Activated T-helper 17 cell treated with anti-CD3 and anti-CD28 coated beads, Interleukin-2, amount 50 U/mL, for 72 hours (primary cell): ENCODE results near the gene CBX1. TPM values are rescaled to one million over a fixed set of nuclear protein-coding genes. Genes with fewer than 3 reads are reported as not detected.
"Not testable (repeated sequence)": the region's sequence is repeated elsewhere in the genome, so short reads cannot be mapped to it uniquely, and the experiment has no call there.

ENCODE experiments used
- ATAC-seq: fragments of 150-1000 bp; cut with Tn5 transposase; replicated peaks from 2 replicates; pipeline ENCODE4 v1.10.0; 2021; ENCODE audit warnings: mild to moderate bottlenecking, moderate library complexity
- H3K27ac Mint-ChIP-seq: one replicate; pipeline ENCODE4 v1.8.0; 2022; ENCODE audit warnings: mixed read lengths
- H3K27me3 Mint-ChIP-seq: one replicate; pipeline ENCODE4 v1.8.0; 2022; ENCODE audit warnings: mixed read lengths
- H3K36me3 Mint-ChIP-seq: one replicate; pipeline ENCODE4 v1.8.0; 2022; ENCODE audit warnings: low read depth, mild to moderate bottlenecking, mixed read lengths
- H3K4me1 Mint-ChIP-seq: one replicate; pipeline ENCODE4 v1.8.0; 2022; ENCODE audit warnings: mixed read lengths
- H3K4me3 Mint-ChIP-seq: one replicate; pipeline ENCODE4 v1.8.0; 2022; ENCODE audit warnings: mild to moderate bottlenecking, mixed read lengths
- H3K9me3 Mint-ChIP-seq: one replicate; pipeline ENCODE4 v1.8.0; 2022; ENCODE audit warnings: mixed read lengths
- total RNA-seq, 2 donors: library from RNA; stranded (reverse); gene quantifications; one replicate each; pipeline ENCODE4 v1.2.3, GENCODE V29; 2022

Gene CBX1
- total RNA-seq, 2 donors from 2014 or later: 30.0 to 48.4 TPM

DNA sequence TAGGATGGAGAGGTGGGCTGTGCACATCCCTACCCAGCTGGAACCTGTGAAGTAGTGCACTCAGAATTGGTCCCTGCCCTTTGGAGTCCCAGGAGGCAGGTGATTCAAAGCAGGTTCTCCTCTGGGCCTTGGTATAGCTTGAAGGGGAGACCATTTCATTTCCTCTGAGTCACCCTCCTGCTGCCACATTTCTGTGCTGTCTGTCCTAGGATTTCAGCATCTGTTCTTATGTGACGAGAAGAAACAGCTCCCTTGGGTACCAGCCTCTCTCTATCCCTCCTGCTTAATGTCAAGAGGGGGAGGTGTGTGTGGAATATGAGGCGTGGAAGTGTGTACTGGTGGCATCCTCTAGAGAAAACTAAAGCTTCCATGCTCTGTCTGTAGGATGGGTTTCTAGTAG, 58.1 kb downstream of the CBX1 start:
- peaks cover 9% of the 10 kb centered on the region for H3K4me1 Mint-ChIP-seq
- peaks cover 6% of the 10 kb centered on the region for H3K27me3 Mint-ChIP-seq
- no peaks in the 10 kb centered on the region for H3K9me3 Mint-ChIP-seq
- no peak for ATAC-seq
- H3K4me3 Mint-ChIP-seq: no peak overlapping the region
- no peak overlapping the region for H3K27ac Mint-ChIP-seq
- peaks cover 7% of the 10 kb centered on the region for H3K36me3 Mint-ChIP-seq

- no peaks in the 10 kb centered on the region for H3K36me3 Mint-ChIP-seq
- no peak overlapping the region for H3K27ac Mint-ChIP-seq
- H3K27me3 Mint-ChIP-seq: peaks cover 13% of the 10 kb centered on the region
- H3K4me3 Mint-ChIP-seq: peak overlapping the region; percentile 84
- peaks cover 5% of the 10 kb centered on the region for H3K4me1 Mint-ChIP-seq
- ATAC-seq: no peak
- H3K9me3 Mint-ChIP-seq: no peaks in the 10 kb centered on the region
Measured at GRCh38 chr17:48038687-48039086, 62.6 kb downstream of the CBX1 start.

DNA sequence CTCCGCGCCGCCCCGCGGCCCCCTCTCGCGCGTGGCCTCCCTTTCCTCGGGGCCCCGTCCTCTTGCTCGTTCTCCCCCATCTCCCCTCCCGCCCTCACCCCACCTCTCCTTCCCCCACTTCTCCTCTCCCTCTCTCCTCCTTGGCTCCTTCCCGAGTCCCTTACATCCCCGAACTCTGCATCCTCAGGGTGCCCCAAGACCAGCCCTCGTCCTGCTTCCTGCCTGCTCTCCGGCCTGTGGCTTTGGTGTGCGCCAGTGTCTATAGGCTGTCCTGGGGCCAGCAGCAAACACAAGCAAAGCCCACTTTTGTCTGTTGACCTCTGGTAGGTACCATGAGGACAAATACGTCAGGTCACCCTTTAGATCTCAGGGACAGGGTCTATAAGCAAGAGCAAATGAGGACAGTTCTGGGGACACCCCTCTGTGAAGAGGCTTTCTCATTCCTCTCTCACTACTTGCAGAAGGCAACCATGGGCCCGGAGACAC, 63.4 kb downstream of the CBX1 start:
- Mint-ChIP-seq H3K36me3 (no peaks in the 10 kb centered on the region), H3K4me1 (peaks cover 5% of the 10 kb centered on the region), H3K27me3 (peaks cover 21% of the 10 kb centered on the region), H3K9me3 (no peaks in the 10 kb centered on the region), H3K4me3 (peak overlapping the region; percentile 84), H3K27ac (peak overlapping the region; percentile 66)
- peak; percentile 25 for ATAC-seq

- Mint-ChIP-seq H3K4me1 (peaks cover 5% of the 10 kb centered on the region), H3K9me3 (no peaks in the 10 kb centered on the region), H3K4me3 (peak within 1 kb of the TSS; percentile 84), H3K27me3 (peaks cover 24% of the 10 kb centered on the region), H3K27ac (peak within 1 kb of the TSS; percentile 66), H3K36me3 (no peaks in the 10 kb centered on the region)
- peak; percentile 87 for ATAC-seq
Measured at GRCh38 chr17:48037036-48037837, 64.0 kb downstream of the CBX1 start, which contains the start of gene COPZ2. Gene COPZ2, minus strand, starts transcription at chr17:48037797. Its CDS starts 20 bp downstream, at chr17:48037777.

GRCh38 chr17:48036693-48037035, 64.6 kb downstream of the CBX1 start:
- peaks cover 24% of the 10 kb centered on the region for H3K27me3 Mint-ChIP-seq

DNA sequence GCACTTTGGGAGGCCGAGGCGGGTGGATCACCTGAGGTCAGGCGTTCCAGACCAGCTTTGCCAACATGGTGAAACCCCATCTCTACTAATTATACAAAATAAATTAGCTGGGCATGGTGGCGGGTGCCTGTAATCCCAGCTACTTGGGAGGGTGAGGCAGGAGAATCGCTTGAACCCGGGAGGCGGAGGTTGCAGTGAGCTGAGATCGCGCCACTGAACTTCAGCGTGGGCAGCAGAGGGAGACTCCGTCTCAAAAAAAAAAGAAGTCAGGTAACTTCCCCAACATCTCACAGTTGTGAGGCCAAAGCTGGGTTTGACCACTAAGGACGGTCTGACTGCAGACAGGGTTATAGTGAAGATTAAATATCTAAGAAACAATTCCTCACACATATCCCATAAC, 66.5 kb downstream of the CBX1 start:
- ATAC-seq, H3K4me3 Mint-ChIP-seq, H3K9me3 Mint-ChIP-seq, H3K36me3 Mint-ChIP-seq, H3K4me1 Mint-ChIP-seq, H3K27ac Mint-ChIP-seq: not testable (repeated sequence)
- H3K27me3 Mint-ChIP-seq: peaks cover 30% of the 10 kb centered on the region

More at GRCh38 chr17:48036693-48037035, 64.6 kb downstream of the CBX1 start:
- ATAC-seq: no peak
- no peaks in the 10 kb centered on the region for H3K9me3 Mint-ChIP-seq
- H3K4me1 Mint-ChIP-seq: peaks cover 5% of the 10 kb centered on the region
- no peaks in the 10 kb centered on the region for H3K36me3 Mint-ChIP-seq
- peak overlapping the region; percentile 52 for H3K27ac Mint-ChIP-seq
- H3K4me3 Mint-ChIP-seq: peak overlapping the region; percentile 84

DNA sequence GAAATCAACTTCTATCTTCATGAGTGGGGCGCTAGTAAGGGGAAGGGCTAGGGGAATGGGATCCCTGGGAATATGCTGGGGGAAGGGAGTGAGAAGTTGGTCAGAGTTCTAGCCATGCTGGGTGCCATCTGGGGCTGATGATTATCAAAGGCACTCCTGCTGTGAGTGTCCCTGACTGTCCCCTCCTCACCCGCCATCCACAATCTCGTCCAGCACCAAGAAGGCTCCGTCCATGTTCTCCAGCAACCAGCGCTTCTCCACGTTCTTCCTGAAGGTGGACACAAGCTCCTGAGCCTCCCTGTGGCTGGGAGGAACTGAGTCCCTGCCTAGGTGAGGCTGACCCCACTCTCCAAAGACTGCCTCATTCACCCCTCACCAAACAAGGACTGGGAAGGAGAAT, 69.3 kb downstream of the CBX1 start:
- Mint-ChIP-seq H3K9me3 (no peaks in the 10 kb centered on the region), H3K4me3 (no peak overlapping the region), H3K27me3 (peaks cover 25% of the 10 kb centered on the region), H3K36me3 (no peaks in the 10 kb centered on the region), H3K27ac (no peak overlapping the region), H3K4me1 (no peaks in the 10 kb centered on the region)
- ATAC-seq: no peak

DNA sequence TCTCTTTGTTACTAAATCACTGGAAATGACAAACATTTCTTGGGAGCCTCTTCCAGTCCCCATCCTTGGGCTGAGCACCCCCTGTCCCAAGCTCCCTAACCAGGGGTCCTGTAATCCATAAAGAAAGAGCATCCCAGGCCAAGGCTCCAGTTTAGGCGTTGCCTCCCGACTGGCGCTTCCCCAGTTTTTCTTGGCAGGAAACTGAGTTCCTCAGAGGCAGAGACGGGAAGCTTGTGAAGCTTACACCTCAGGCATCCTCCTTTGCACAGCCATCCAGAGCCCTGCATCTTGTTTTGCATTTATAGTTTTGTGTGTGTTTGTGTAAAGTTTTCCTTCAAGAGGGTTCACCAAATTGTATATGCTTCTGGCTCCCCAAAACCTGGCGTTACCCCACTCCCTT, 70.7 kb downstream of the CBX1 start:
- H3K27me3 Mint-ChIP-seq: peaks cover 22% of the 10 kb centered on the region
- H3K9me3 Mint-ChIP-seq: no peaks in the 10 kb centered on the region
- H3K4me1 Mint-ChIP-seq: peaks cover 6% of the 10 kb centered on the region
- H3K27ac Mint-ChIP-seq: no peak overlapping the region
- no peaks in the 10 kb centered on the region for H3K36me3 Mint-ChIP-seq
- no peak for ATAC-seq
- H3K4me3 Mint-ChIP-seq: no peak overlapping the region

- Mint-ChIP-seq H3K27me3 (peaks cover 22% of the 10 kb centered on the region), H3K9me3 (no peaks in the 10 kb centered on the region), H3K4me1 (peaks cover 11% of the 10 kb centered on the region), H3K27ac (no peak overlapping the region), H3K4me3 (no peak overlapping the region), H3K36me3 (peaks cover 5% of the 10 kb centered on the region)
- ATAC-seq: no peak
Measured at GRCh38 chr17:48028736-48029135, 72.5 kb downstream of the CBX1 start.

GRCh38 chr17:48027322-48027981, 73.8 kb downstream of the CBX1 start:
- no peak overlapping the region for H3K4me3 Mint-ChIP-seq
- no peaks in the 10 kb centered on the region for H3K9me3 Mint-ChIP-seq
- no peak overlapping the region for H3K27ac Mint-ChIP-seq
- no peak for ATAC-seq
- H3K27me3 Mint-ChIP-seq: peaks cover 17% of the 10 kb centered on the region
- H3K4me1 Mint-ChIP-seq: peaks cover 11% of the 10 kb centered on the region
- peaks cover 5% of the 10 kb centered on the region for H3K36me3 Mint-ChIP-seq

DNA sequence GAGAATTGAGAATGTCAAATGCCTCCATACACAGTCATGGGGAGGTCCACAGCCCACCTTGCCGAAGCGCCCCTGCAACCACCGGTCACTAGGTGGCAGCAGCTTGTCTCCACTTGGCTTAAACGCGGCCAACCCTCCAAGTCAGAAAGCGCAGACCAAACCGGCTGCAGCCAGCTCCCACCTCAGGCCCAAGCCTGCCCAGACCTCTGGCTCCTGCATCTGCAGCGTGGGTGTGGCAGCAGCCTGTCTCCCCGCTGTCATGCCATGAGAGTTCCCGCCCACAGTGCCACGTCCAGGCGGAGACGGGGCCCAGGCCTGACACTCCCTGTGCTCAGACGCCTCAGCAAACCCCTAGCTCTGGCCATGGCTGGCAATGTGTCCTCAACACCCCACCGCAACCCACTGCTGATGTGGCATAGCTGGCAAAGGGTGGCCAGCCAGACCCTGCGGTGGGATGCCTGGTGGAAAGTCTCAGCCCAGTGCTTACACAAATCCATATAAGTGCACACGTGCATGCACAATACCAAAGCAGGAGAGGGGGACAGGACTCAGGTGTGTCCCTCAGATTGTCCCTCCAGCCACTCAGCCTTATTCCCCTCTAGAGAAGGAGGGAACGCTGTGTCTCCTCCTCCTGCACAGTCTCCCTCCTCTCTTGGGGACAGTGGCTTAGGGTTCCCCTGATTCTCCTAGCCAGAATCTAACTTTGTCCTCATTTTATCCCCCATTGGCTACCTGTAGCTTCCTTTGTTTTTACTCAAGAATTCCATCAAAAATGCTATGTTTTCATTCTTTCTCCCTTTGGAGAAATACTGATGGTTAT, 74.6 kb downstream of the CBX1 start:
- ATAC-seq: no peak
- H3K4me3 Mint-ChIP-seq: peak overlapping the region; percentile 93

DNA sequence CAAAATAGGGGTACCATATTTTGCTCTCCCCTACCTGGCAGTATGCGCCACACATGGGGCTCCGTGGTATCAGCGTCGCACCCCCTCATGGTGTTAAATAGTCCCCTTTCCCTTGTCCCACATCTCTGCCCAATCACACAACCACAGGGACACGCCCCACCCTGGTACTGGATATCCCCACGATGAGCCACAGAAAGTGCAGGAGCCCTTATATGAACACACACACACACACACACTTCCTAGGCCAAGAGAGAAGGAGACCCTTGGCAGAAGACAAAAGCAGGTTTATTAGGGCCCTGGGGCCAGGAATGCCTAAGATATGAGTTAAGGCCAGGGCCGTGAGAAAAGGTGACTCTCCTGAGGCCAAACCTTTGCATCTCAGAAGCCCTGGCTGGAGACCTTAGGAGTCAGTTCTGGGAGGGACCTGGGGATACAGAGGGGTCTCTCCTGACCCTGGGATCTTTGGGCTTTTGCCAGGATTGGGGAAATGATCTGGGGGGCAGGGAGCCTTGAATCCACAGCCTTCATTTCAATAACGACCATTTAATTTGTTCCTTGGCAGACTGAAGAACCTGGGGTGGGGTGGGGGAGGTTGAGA, 75.3 kb downstream of the CBX1 start:
- peak overlapping the region; percentile 93 for H3K4me3 Mint-ChIP-seq
- peaks cover 5% of the 10 kb centered on the region for H3K36me3 Mint-ChIP-seq
- H3K27me3 Mint-ChIP-seq: peaks cover 12% of the 10 kb centered on the region
- ATAC-seq: no peak
- no peak overlapping the region for H3K27ac Mint-ChIP-seq
- H3K9me3 Mint-ChIP-seq: no peaks in the 10 kb centered on the region
- peaks cover 11% of the 10 kb centered on the region for H3K4me1 Mint-ChIP-seq

More for the DNA sequence above, 74.6 kb downstream of the CBX1 start:
- Mint-ChIP-seq H3K4me1 (peaks cover 11% of the 10 kb centered on the region), H3K27me3 (peaks cover 15% of the 10 kb centered on the region), H3K36me3 (peaks cover 5% of the 10 kb centered on the region), H3K27ac (no peak overlapping the region), H3K9me3 (no peaks in the 10 kb centered on the region)

GRCh38 chr17:48025040-48025903, 76.0 kb downstream of the CBX1 start:
- H3K4me3 Mint-ChIP-seq: peak overlapping the region; percentile 93
- peaks cover 5% of the 10 kb centered on the region for H3K36me3 Mint-ChIP-seq
- peaks cover 9% of the 10 kb centered on the region for H3K27me3 Mint-ChIP-seq
- ATAC-seq: peak; percentile 94
- H3K4me1 Mint-ChIP-seq: peaks cover 11% of the 10 kb centered on the region
- H3K27ac Mint-ChIP-seq: peak overlapping the region; percentile 81
- no peaks in the 10 kb centered on the region for H3K9me3 Mint-ChIP-seq
